GM19395 (cell line): ENCODE data around the gene NDUFA6.
"Not testable (repeated sequence)": the region's sequence is repeated elsewhere in the genome, so short reads cannot be mapped to it uniquely, and the experiment has no call there.

Experiments used
- ATAC-seq: cut with Tn5 transposase; IDR thresholded peaks from one replicate; pipeline ENCODE4 v1.9.1; 2021; ENCODE audit warnings: mild to moderate bottlenecking, moderate library complexity; ENCODE audit not compliant: unreplicated experiment

The NDUFA6 gene

DNA sequence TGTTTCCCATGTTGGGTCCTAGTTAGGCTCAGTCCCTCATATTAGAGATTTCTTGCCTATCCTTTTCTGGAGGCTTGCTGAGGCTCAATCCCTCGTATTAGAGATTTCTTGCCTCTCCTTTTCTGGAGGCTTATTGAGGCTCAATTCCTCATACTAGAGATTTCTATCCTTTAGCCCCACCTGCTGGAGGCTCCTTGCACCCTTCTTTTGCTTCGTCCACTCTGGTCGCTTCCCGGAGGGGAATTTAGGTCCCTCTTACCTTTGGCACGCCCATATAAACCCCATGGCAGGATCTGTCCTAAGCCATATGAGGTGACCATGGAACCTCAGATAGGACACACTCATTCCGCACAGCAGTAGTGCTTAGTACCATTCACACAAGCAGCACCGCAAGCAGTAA, 24.1 kb upstream of the NDUFA6 start:
- no peak for ATAC-seq

DNA sequence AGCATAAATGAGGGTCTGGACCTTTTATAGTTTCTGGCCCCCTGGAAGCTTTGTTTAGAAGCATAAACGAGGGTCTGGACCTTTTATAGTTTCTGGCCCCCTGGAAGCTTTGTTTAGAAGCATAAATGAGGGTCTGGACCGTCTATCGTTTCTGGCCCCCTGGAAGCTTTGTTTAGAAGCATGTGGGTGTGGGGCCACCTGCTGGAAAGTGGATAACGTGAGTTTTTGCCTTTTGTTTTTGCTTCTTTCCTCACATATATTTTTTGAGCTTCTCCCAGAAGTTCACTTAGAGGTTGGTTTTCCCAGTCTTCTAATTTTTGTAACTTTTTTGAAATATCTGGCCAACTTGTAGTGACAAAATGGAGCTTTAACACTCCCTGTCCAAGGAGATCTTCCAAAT, 22.2 kb upstream of the NDUFA6 start:
- not testable (repeated sequence) for ATAC-seq

- no peak for ATAC-seq
These were observed 21.2 kb upstream of the NDUFA6 start for GRCh38 chr22:42111798-42112197.

DNA sequence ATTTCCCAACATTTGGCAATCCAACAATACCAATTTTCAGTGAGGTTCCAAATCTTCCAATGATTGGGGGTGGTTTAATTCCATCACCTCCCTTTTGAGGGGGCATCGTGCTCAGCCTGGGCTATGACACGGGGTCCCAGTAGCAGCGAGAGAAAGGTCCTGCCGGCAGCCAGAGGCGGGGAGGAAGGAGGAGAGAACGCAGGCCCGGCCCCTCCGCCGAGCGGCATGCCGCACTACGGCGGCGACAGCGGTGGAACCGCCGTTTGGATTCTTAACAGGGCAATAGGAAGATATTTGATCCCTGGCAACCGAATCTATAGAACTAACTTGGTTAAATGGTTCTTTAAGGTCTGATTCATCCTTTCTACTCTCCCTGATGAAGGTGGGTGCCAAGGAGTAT, 18.3 kb upstream of the NDUFA6 start:
- ATAC-seq, result no peak

- ATAC-seq, result not testable (repeated sequence)
These were observed 13.8 kb upstream of the NDUFA6 start for GRCh38 chr22:42104332-42104860.

DNA sequence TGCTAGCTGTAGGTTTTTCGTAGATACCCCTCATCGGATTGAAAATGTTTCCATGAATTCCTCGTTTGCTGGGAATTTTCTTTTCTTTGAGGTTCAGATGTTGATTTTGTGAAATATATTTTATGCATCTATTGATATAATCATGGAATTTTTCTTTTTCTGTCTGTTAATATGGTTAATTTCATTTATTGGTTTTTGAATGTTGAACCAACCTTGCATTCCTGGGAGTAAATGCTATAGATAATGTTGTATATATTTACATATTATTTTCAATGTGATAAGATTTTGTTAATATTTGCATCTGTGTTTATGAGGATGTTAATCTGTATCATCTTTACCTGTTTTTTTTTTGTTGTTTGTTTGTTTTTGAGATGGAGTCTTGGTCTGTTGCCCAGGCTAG, 10.6 kb upstream of the NDUFA6 start:
- ATAC-seq, result no peak

- no peak for ATAC-seq
These were observed 847 bp upstream of the NDUFA6 start for GRCh38 chr22:42091455-42091782.

DNA sequence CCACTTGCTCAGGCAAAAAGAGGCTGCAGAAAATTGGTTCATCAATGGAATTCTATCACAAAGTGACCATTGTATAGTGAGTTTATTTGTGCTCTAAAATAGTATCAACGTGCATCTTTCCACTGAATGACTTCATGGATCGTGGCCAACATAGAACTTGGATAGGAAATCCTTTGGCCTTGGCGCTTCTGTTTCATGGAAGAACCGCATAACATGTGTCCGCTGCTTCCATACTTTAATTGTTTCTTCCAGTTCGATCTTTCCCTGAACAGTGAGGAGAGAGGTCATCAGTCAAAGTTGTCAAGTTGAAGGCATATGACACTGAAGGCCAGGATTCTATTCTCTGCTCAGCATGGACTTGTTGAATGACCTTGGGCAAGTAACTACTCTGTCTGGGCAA, 4.5 kb downstream of the NDUFA6 start:
- ATAC-seq, result no peak

DNA sequence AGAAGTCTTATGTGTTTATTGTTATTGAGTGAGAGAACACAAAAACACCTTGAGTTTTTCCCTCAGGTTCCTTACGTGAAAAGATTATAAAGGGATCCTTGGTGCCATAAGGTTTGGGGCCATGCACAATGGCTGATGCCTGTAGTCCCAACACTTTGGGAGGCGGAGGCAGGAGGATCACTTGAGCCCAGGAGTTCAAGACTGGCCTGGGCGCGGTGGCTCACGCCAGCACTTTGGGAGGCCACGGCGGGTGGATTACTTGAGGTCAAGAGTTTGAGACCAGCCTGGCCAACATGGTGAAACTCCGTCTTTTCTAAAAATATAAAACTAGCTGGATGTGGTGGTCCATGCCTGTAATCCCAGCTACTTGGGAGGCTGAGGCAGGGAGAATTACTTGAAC, 5.7 kb downstream of the NDUFA6 start:
- no peak for ATAC-seq

GRCh38 chr22:42083119-42083518, 7.5 kb downstream of the NDUFA6 start:
- ATAC-seq, result no peak

- ATAC-seq, result no peak
These were observed 10.3 kb downstream of the NDUFA6 start for GRCh38 chr22:42080287-42080686.

DNA sequence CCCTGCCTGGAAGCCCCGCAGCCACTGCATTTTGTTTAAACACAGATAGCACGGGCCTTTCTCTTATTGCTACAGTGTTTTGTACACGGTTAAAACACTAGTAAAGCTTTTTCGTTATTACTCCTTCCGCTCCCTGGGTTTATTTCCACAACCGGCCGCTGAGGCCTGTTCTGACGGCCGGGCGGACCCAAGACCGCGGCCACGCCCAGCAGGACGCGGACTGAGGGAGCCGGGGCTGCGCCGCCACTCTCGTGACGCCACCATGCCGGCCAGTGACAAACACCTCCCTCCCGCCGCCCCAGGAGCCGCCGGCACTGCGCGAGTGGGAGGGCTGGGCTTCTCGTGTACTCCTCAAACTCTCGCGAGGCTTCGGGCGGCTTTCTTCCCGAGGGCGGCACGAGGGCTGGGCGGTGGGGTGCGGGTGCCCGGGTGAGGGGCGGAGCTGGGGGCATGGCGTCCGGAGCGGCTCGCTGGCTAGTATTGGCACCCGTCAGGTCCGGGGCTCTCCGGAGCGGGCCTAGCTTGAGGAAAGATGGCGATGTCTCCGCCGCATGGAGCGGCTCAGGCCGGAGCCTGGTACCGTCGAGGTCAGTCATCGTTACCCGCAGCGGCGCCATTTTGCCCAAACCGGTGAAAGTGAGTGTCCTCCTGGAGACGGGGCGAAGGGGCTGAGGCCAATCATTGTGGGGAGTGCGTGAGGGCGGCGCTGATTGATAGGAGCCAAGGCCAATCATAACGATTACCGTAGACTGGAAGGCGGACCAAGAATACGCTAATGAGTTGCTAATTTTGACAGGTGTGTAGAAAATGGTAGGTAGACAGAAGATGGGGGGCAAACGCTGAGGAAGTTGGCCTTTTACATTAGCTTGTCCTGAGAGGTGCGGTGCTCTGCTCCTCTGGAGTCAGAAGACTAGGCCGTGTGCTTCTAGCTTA, 11.0 kb downstream of the NDUFA6 start, which contains the start of gene SMDT1:
Gene SMDT1 (plus strand): TSS at position 382 of the 933 bp plus-strand sequence. CDS start 69 bp downstream, at position 451.
- peak; percentile 84 for ATAC-seq

DNA sequence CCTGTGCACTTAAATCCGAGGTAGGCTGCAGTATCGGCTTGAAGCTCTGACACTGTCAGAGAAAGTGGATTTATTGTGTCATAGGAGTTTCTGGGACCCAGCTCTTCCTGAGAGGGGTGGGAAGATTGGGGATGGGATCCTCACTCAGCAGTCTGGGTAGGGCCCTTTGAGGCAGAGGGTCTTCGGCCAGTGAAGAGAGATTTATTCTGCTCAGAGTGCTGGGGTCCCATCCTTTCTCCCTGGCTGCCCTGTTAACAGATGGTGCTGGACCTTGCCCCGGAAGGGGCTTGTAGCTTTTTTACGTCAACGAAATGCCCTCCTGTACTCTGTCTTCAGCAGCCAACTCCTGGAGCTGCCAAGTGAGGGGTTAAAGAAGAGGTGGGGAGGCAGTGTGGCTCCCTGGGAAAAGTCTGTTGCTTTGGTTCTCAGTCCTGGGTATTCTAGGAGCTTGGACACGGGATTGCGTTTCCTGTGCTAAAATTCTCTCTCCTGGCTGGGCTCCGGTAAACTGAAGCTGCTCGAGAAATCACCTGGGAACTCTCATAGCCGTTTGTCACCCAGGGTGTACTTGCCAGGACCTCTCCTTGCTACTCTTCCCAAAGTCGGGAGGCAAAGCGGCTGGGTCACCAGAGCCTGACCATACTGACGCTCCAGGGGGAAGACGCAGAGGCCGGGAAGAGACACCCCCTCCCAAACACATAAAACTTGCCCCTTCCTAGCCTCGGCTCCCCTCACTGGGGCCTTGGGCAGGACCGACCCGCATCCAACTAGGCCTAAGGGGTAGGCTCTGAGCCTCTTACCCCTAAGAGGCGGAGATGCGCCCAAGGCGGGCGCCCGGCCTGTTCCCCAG, 11.9 kb downstream of the NDUFA6 start:
- ATAC-seq, result peak; percentile 11

DNA sequence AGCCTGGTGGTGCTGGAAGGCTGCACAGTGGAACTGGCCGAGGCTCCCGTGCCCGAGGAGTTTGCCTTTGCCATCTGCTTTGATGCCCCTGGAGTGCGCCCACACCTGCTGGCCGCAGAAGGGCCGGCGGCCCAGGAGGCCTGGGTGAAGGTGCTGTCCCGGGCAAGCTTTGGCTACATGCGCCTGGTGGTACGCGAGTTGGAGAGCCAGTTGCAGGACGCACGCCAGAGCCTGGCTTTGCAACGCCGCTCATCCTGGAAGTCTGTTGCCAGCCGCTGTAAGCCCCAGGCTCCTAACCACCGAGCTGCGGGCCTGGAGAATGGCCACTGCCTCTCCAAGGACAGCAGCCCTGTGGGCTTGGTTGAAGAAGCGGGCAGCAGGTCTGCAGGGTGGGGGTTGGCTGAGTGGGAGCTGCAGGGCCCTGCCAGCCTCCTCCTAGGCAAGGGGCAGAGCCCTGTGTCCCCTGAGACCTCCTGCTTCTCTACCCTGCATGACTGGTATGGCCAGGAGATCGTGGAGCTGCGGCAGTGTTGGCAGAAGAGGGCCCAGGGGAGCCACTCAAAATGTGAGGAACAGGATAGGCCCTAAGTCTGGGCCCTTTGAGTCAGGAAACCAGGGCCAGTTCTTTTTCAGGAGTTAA, 13.0 kb downstream of the NDUFA6 start:
- no peak for ATAC-seq

DNA sequence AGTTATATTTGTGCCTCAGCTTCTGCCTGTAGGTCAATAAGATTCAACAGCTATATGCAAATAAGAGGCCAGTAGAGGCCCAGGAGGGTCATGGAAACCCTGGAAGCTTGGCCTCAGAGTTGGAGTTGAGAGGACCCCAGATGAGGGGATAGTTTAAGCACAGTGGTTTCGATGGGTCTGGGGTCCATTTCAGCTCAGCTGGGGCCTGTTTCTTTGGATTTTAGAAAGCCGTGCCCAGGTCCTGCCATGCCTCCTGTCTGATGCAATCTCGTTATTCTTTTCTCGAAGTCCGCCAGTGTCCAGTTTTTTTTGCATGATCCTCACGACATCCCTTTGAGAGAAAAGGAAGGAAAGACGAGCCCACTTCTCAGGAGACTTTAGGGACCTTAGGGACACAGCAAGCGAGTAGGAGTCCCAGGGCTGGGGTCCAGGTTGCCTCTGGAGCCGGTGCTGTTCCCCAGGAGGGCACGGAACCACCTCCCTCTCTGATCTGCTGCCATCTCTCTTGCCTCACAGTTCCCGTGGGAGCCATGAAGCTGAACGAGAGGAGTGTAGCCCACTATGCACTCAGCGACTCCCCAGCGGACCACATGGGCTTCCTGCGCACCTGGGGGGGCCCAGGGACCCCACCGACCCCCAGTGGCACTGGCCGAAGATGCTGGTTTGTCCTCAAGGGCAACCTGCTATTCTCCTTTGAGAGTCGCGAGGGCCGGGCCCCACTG, 13.6 kb downstream of the NDUFA6 start:
- ATAC-seq, result no peak

GRCh38 chr22:42074846-42075676, 15.5 kb downstream of the NDUFA6 start:
- no peak for ATAC-seq

GRCh38 chr22:42074132-42074811, 16.3 kb downstream of the NDUFA6 start, which contains the start of gene PHETA2:
TSS of gene PHETA2 (plus strand) at chr22:42074248. CDS start at chr22:42077294, 3,046 bp downstream.
- no peak for ATAC-seq

DNA sequence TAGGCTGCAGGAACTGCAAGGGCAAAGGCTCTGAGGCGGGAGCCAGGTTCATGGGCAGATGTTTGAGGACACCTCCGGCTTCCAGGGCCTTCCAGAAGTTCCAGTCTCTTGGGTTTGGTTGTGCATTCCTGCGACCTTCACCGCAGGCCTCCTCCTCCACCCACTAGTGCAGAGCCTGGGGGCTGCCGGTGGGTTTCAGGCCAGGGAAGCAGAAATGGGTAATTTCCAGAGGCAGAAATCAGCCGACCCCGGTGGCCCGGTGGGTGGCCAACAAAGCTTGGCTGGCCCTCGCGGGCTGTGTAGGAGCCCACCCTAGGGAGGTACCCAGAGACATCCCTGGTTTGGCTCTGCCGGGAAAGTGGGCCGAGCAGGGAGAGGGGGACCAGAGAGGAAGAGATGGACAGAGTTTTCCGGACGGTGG, 16.9 kb downstream of the NDUFA6 start:
- no peak for ATAC-seq
